CD4-positive, alpha-beta T cell treated with Interleukin-4 for 1 hour (primary cell): ENCODE measurements around the gene SCN2A.
"Not testable (repeated sequence)": the region's sequence is repeated elsewhere in the genome, so short reads cannot be mapped to it uniquely, and the experiment has no call there.

ENCODE experiments used
- DNase-seq, 2 donors: peaks; one replicate each; pipeline ENCODE4 v3.0.0-alpha.2; 2020 to 2022

Gene SCN2A

DNA sequence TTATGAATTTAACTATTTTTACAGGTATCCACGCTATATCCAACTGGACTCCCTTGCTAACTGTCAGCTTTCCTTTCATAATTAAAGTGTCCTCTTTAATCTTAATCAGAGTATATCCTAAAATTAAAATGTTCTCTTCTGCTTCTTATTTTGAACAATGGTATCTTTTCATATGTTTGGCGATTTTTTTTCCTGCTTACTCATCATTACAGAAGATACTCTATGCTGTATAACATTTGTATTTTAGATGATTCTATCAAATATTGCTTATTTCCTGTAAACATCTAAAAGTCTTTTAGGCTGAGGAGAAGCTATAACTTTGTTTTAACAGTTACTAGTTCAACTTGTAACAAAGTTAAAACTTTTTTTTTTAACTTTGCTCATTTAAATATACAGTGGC, 17.4 kb downstream of the SCN2A start:
- DNase-seq, result no peak

- not testable (repeated sequence) for DNase-seq
Observed at GRCh38 chr2:165260347-165260746, 21.1 kb downstream of the SCN2A start.

DNA sequence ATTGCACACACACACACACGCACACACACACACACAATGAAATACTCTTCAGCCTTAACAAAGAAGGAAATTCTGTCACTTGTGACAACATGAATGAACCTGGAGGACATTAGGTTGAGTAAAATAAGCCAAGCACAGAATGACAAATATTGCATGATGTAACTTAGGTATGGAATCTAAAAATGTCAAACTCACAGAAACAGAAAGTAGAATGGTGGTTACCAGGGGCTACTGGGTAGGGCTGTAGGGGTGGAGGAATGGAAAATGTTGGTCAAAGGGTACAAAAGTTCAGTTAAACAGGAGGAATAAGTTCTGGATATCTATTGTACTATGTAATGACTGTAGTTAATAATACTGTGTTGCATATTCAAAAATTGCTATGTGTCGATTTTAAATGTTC, 29.5 kb downstream of the SCN2A start:
- no peak for DNase-seq

DNA sequence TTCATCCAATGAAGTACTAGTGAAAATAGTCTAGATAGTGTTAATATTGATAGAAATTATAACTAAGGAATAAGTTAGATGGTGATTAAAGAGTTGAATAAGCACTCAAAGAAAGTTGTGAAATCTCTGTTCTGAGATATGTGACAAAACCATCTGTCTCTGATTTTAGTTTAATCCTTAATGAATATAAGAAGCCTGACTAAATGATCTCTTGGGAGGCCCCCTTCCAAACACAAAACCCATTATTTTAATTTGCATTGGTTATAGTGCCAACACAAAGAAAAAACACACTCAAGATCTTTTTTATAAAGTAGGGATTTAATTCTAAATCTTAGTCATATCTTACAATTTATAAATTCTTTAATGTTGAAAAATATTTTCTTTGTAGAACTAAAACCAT, 34.0 kb downstream of the SCN2A start:
- DNase-seq, result no peak

- no peak for DNase-seq
Observed at GRCh38 chr2:165274698-165275097, 35.5 kb downstream of the SCN2A start.

DNA sequence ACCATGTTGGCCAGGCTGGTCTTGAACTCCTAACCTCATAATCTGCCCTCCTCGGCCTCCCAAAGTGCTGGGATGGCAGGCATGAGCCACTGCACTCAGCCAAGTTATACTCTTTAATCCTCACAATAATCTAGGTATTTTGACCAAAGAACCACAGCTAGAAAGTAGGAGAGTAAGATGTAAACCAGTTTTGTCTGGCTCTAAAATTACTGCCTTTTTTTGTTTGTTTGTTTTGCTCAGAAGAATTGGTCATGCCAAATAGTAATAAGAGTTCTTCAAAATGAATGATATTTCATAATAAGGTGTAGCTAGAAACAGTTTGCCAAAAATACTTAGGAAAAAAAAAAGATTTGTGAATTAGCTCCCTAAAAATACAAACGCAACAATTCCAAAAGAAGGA, 36.7 kb downstream of the SCN2A start:
- no peak for DNase-seq

DNA sequence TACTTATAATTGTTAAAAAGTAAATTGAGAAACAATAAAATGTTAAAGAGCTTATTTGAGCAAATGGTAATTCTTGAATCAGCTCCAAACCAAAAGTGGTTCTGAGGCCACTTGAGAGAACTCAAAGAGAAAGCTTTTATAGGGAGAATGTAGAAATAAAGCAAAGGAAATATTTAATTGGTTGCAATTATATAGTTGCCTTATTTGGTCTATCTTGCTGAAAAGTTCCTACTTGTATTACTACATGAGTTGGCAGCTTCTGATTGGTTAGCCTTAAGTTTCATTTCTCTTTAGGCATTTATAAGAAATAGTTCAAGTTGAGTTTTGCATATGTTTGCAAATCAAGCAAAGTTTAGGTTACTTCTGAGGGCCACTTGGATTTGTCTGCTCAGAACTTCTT, 38.1 kb downstream of the SCN2A start:
- no peak for DNase-seq

DNA sequence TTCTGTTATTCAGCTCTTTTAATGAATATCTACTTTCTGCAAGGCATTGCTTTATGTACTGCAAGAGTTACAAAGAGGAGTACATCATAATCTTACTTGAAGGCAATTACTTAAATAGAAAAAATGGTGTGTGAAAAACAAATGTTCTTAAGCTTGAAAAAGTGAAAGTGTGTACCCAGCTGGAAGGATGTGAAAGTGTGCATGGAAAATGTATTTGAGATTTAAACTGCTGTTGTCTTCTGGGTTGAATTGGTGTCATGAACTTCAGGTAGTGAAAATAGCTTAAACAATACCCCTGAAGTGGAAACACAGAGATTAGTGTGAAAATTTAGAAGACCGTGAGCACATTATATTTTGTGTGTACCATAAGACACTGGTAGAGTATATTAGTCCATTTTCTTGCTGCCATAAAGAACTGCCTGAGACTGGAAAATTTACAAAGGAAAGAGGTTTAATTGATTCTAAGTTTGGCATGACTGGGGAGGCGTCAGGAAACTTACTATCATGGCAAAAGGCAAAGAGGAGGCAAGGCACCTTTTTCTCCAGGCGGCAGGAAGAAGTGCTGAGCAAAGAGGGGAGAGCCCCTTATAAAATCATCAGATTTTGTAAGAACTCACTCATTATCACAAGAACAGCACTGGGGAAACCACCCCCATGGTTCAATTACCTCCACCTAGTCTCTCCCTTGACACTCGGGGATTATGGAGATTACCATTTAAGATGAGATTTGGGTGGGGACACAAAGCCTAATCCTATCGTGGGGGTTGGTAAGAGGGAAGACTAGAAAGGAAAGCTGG, 38.8 kb downstream of the SCN2A start:
- DNase-seq, result no peak

DNA sequence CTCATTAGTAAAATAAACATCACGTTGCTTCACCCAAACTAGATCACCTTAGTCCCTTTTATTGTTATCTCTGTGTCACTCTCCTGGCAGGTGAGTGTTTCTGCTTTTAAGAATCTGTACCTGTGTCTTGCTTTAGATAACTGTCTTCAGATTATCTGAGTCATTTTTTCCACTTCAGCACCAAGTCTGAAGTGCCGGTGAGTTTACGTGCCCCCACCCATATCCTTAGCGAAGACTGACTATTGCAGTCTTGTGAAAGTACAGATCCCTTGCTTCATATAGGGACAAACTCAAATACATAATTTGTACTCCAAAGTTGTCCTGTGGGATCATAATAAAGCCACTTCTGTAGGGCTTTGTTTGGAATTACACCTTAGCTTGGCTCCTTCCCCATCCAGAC, 41.1 kb downstream of the SCN2A start:
- no peak for DNase-seq

DNA sequence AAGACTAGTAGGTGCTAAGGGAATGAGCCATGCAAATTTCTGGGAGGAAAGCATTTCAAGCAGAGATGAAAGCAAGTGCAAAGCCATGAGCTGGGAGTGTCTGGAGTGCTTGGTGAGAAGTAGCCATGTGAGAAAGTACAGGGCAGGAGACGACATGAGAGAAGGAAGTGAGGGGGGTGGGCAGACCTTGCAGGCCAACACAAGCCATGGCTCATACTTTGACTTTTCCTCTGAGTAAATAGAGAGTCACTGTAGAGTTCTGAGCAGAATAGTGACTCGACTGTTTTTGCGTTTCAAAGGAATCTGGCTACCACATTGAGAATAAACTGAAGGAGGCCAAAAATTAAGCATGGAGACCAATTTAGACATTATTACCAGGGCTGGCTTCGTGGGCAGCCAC, 42.2 kb downstream of the SCN2A start:
- DNase-seq, result no peak

- DNase-seq, result no peak
Observed at GRCh38 chr2:165283342-165283741, 44.1 kb downstream of the SCN2A start.

GRCh38 chr2:165287094-165287778, 48.0 kb downstream of the SCN2A start:
- DNase-seq, result no peak

- no peak for DNase-seq
Observed at GRCh38 chr2:165289069-165289468, 49.9 kb downstream of the SCN2A start.

- DNase-seq, result peak; percentile 60 to 86
Observed at GRCh38 chr2:165293440-165294420, 54.5 kb downstream of the SCN2A start.

DNA sequence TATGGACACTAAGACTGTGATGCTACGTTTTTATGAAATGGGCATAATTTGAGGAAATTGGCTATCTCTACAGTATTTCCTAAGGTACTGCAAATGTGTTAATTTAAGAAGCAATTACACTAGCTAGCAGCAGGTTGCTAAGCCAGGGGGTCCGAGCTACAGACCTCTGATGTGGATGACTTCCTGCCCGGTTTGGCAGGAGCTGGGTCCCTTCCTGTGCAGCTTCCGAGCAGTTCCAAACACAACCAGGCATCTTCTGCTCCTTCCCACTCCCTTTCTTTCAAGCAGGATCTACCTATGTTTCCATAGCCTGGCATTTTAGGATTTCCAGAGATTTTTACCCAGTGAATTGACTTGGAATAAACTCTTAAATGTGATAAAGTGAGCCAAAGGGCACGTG, 55.7 kb downstream of the SCN2A start:
- DNase-seq, result no peak

- DNase-seq, result no peak
Observed at GRCh38 chr2:165295643-165296042, 56.4 kb downstream of the SCN2A start.

DNA sequence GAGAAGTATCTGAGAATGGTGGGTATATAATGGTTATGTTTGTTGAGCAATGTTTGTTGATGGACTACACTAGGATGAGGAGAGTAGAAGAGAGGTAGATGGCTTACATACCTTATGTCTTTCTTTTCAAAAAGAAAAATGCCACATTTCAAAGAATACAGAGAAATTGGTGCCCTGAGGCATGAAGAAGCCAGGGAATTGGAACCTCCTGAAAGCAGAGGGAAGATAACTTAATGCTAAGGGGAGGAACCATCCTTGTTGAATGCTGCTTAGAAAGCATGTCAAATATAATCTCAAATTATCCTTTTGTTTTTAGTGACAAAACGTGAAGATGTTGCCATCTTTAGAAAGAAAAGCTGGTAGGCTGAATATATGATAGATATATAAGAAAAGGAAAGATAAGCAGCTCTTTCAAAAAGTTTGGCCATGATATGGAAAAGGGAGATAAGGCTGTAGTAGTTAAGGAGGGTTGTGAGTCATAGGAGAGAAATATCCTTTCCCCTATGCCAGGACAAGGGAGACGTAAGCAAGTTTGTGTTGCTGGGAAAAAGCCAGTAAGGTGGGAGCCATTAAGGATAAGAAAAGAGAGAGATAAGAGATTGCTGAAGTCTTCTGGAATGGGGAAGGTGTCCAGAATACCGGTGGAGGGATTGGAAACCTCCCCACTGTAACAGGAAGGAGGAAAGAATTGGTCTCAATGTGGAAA, 66.3 kb downstream of the SCN2A start:
- DNase-seq, result no peak

GRCh38 chr2:165307317-165307716, 68.1 kb downstream of the SCN2A start:
- DNase-seq, result no peak

DNA sequence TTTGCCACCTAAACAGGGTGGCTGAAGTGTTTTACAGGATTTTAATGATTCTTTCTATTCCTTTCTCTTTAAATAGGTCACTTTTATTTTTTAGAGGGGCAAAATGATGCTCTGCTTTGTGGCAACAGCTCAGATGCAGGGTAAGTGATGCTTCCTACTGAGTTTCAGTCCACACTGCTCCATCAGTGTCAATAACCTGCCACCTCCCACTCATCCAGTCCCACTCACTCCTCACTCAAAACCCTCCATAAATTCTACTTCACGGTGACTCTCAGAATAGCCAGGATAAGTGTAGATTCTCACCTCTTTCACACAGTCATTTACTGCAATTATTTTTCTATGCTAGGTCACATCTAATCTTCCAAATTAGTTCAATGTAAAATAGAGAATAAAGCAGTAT, 72.7 kb downstream of the SCN2A start:
- DNase-seq, result no peak

GRCh38 chr2:165312999-165313398, 73.8 kb downstream of the SCN2A start:
- no peak for DNase-seq

- no peak for DNase-seq
Observed at GRCh38 chr2:165313509-165313908, 74.3 kb downstream of the SCN2A start.

- peak in 1 of 2 donors; percentile 21 for DNase-seq
Observed at GRCh38 chr2:165328272-165328671, 89.1 kb downstream of the SCN2A start.

DNA sequence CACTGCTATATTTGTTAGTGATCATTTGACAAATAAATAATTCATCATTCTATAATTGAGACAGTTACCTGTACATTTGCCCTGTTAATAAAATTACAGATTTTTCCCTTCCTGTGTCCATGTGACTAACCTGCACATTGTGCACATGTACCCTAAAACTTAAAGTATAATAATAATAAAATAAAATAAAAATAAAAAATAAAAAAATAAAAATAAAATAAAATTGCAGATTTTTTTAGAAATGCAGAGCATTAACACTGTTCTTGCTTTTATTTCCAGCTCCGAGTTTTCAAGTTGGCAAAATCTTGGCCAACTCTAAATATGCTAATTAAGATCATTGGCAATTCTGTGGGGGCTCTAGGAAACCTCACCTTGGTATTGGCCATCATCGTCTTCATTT, 105.1 kb downstream of the SCN2A start:
- DNase-seq, result not testable (repeated sequence)
